Heart right ventricle (tissue), 16 donors: ENCODE results near the gene KCTD2. TPM values are rescaled to one million over a fixed set of nuclear protein-coding genes. Genes with fewer than 3 reads are reported as not detected.

Experiments used
- ATAC-seq, 8 donors: fragments of 200-7000 bp; cut with Tn5 transposase; one replicate each; pipeline ENCODE4 v1.9.1; 2020; ENCODE audit warnings: mild to moderate bottlenecking in 8 of 8, moderate library complexity in 8 of 8, moderate number of reproducible peaks in 1 of 8
- DNase-seq, 2 donors: peaks; one replicate each; pipeline ENCODE4 v3.0.0-alpha.2; 2020
- H3K27ac ChIP-seq, 10 donors: fragments of 200-600 bp; sonication (generic) in 2 of 10; one replicate each; pipeline versions ENCODE4 v1.5.0 to v1.8.0; 2020 to 2022; ENCODE audit warnings: mild to moderate bottlenecking in 3 of 10
- H3K27me3 ChIP-seq, 7 donors: fragments of 200-600 bp; one replicate each; pipeline ENCODE4 v1.8.0; 2021 to 2022; ENCODE audit warnings: mild to moderate bottlenecking in 2 of 7
- H3K36me3 ChIP-seq, 9 donors: fragments of 200-600 bp; sonication (generic) in 1 of 9; one replicate each; pipeline versions ENCODE4 v1.5.0 to v1.8.0; 2020 to 2022; ENCODE audit warnings: mild to moderate bottlenecking in 2 of 9
- H3K4me1 ChIP-seq, 9 donors: fragments of 200-600 bp; sonication (generic) in 1 of 9; one replicate each; pipeline versions ENCODE4 v1.5.0 to v1.8.0; 2020 to 2022; ENCODE audit warnings: mild to moderate bottlenecking in 4 of 9
- H3K4me3 ChIP-seq, 10 donors: fragments of 200-600 bp; sonication (generic) in 2 of 10; one replicate each; pipeline versions ENCODE4 v1.5.0 to v1.8.0; 2020 to 2022; ENCODE audit warnings: mild to moderate bottlenecking in 7 of 10, moderate library complexity in 2 of 10
- H3K9me3 ChIP-seq, 11 donors: fragments of 200-600 bp in 10 of 11; sonication (generic) in 2 of 11; one replicate each; pipeline versions ENCODE4 v1.5.0 to v1.8.0; 2013 to 2022; ENCODE audit warnings: mild to moderate bottlenecking in 2 of 11, control low read depth in 1 of 11, moderate library complexity in 1 of 11
- WGBS, 2 donors: extraction: QIAGEN DNeasy Blood & Tissue Kit; methylation state at CpG; one replicate each; pipeline ENCODE4 v1.1.7; 2013; ENCODE audit warnings: inconsistent platforms in 1 of 2; 5-methylcytosine and 5-hydroxymethylcytosine counted together
- intact Hi-C, 10 donors: fragments of 100-400 bp; cut with DNase I; formaldehyde crosslinking; loops; one replicate each; pipeline versions ENCODE4 v1.11.1 to v1.14.2; 2022
- polyA plus RNA-seq, 2 donors: library from polyadenylated mRNA; stranded (reverse); fragments of 200-250 nt; gene quantifications; one replicate each; pipeline ENCODE4 v1.2.3, GENCODE V29; 2013
- total RNA-seq, 10 donors: library from RNA; stranded (reverse); fragmentation: NEBNext Ultra II Directional in 3 of 10; extraction: Animal tissue kit (Norgen Biotek cat#: 25700) in 3 of 10; gene quantifications; one replicate each; pipeline versions ENCODE4 v1.2.1 to v1.2.4, GENCODE V29; 2021 to 2023
- TF ChIP-seq, protein P1 (sequence below), 9 donors: fragments of 200-600 bp; sonication (generic) in 2 of 9; IDR thresholded peaks; one replicate each; pipeline versions ENCODE4 v1.5.0 to v1.8.0; 2021 to 2022; ENCODE audit warnings: antibody characterized with exemption in 9 of 9, mild to moderate bottlenecking in 5 of 9, moderate library complexity in 1 of 9
- donor health status: Arrhythmogenic right ventricular cardiomyopathy.
- donor health status: ischemic (EF 13 %, LVEDD 7.1; RV severe dilation, severe dysfunction).
- donor health status: healthy with polysubstance abuse.
- donor health status: DM: no; HTN: yes; CAD: no.
- donor health status: DM: no; HTN: no; CAD: no.
- donor health status: ischemic (EF 25% LVEDD 6.9; RV normal size, moderate dysfunction).
- donor health status: ischemic (EF 25% LVEDD 5.7; RV mildly dilated, moderate dysfunction).
- donor health status: healthy.
- donor health status: DM: yes; HTN: yes; CAD: no.
- donor health status: Ischemic cardiomyopathy.
- donor health status: ischemic (EF 35%, LVEDD 5.7; RV mildly dilated, moderate dysfunction).
- donor health status: nonischemic (EF 11% LVEDD 7.7; RV severe dilation, severe dysfunction).
- donor health status: DM: yes; HTN: yes; CAD: no.
- donor health status: PGD.
- donor health status: ischemic (EF 29% LVEDD 5.4; RV normal size, mild dysfunction).
- donor health status: nonischemic (EF 23%, LVEDD 6.1; RV moderate dilation, normal function).

The KCTD2 gene
- total and polyA plus RNA-seq, 12 donors, result 11.8 to 41.1 (median 29.3) TPM

- Histone ChIP-seq H3K27ac (peak overlapping the region in 8 of 10 donors; percentile 34 to 80 (median 62)), H3K4me3 (no peak overlapping the region)
- ATAC-seq, result peak; percentile 84 to 93 (median 89)
Measured at GRCh38 chr17:75096082-75096625, 49.1 kb downstream of the KCTD2 start.

GRCh38 chr17:75097865-75098264 is 50.8 kb downstream of the KCTD2 start:
- 94 to 96% methylated on average over 7 of the region's 7 CpGs for WGBS, 2 donors
- Histone ChIP-seq H3K27me3 (no peaks in the 10 kb centered on the region), H3K36me3 (peaks cover 0 to 54% (median 27%) of the 10 kb centered on the region in 9 donors), H3K4me3 (no peak overlapping the region), H3K27ac (no peak overlapping the region), H3K9me3 (no peaks in the 10 kb centered on the region), H3K4me1 (peaks cover 0 to 30% (median 8%) of the 10 kb centered on the region in 9 donors)
- intact Hi-C loops, result no loop called here
- DNase-seq (no peak), ATAC-seq (no peak)
- TF ChIP-seq, protein P1, sequence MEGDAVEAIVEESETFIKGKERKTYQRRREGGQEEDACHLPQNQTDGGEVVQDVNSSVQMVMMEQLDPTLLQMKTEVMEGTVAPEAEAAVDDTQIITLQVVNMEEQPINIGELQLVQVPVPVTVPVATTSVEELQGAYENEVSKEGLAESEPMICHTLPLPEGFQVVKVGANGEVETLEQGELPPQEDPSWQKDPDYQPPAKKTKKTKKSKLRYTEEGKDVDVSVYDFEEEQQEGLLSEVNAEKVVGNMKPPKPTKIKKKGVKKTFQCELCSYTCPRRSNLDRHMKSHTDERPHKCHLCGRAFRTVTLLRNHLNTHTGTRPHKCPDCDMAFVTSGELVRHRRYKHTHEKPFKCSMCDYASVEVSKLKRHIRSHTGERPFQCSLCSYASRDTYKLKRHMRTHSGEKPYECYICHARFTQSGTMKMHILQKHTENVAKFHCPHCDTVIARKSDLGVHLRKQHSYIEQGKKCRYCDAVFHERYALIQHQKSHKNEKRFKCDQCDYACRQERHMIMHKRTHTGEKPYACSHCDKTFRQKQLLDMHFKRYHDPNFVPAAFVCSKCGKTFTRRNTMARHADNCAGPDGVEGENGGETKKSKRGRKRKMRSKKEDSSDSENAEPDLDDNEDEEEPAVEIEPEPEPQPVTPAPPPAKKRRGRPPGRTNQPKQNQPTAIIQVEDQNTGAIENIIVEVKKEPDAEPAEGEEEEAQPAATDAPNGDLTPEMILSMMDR (IDR thresholded peaks at IDR 0.05), result no peak

More at GRCh38 chr17:75096082-75096625, 49.1 kb downstream of the KCTD2 start:
- TF ChIP-seq, protein P1 (IDR thresholded peaks at IDR 0.05), result no peak
- Histone ChIP-seq H3K4me1 (peaks cover 5 to 30% (median 14%) of the 10 kb centered on the region in 9 donors), H3K27me3 (no peaks in the 10 kb centered on the region), H3K9me3 (no peaks in the 10 kb centered on the region), H3K36me3 (peaks cover 0 to 46% (median 27%) of the 10 kb centered on the region in 9 donors)
- intact Hi-C loops, result no loop called here
- WGBS, 2 donors, result 27 to 29% methylated on average over 14 of the region's 14 CpGs
- DNase-seq, result peak; percentile 65 to 71

DNA sequence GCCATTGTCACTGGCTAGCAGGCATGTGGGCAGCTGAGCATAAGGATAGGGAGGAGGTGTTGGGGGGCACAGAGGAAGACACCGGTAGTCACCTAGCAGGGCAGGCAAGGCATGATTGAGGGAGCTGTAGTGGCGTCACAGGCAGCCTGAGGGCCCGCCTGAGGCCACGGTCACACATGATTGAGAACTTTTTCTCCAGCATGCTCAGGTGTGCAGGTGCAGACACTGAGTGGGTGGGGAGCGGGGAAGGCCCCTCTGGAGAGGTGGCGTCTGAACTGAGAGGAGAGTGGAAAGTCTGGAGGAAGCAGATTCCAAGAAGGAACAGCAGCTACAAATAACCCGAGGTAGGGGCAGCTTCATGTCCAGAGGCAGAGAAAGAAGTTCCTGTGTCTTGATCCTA is 51.8 kb downstream of the KCTD2 start:
- 95 to 98% methylated on average over 7 of the region's 7 CpGs for WGBS, 2 donors
- intact Hi-C loops, result no loop called here
- no peaks in the 10 kb centered on the region for H3K9me3 ChIP-seq

DNA sequence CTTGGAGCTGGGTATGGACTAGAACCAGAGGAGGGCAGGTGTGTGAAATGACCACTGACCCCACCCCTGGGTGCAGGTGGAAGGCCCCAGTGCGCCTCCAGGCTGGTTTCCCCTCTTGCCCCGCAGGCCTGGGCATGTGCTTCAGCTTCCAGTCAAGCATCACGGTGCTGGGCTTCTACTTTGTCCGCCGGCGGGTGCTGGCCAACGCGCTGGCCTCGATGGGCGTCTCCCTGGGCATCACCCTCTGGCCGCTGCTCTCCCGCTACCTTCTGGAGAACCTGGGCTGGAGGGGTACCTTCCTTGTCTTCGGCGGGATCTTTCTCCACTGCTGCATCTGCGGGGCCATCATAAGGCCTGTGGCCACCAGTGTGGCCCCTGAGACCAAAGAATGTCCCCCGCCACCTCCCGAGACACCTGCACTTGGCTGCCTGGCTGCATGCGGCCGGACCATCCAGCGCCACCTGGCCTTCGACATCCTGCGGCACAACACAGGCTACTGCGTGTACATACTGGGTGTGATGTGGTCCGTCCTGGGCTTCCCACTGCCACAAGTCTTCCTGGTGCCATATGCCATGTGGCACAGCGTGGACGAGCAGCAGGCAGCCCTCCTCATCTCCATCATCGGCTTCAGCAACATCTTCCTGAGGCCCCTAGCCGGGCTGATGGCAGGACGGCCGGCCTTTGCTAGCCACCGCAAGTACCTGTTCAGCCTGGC is 53.0 kb downstream of the KCTD2 start:
- Histone ChIP-seq H3K4me1 (peaks cover 0 to 22% (median 9%) of the 10 kb centered on the region in 9 donors), H3K27ac (no peak overlapping the region), H3K9me3 (no peaks in the 10 kb centered on the region), H3K4me3 (no peak overlapping the region), H3K27me3 (no peaks in the 10 kb centered on the region), H3K36me3 (peaks cover 0 to 57% (median 27%) of the 10 kb centered on the region in 9 donors)
- ATAC-seq (no peak), DNase-seq (no peak)
- TF ChIP-seq, protein P1 (IDR thresholded peaks at IDR 0.05), result no peak
- 97% methylated on average over 31 of the region's 31 CpGs for WGBS, 2 donors
- intact Hi-C loops, result loop anchor here in 1 of 10 donors (10.0 kb wide), 1 partner anchor 305 kb away; the partner anchor contains the start of gene GRB2

More for the DNA sequence above, 51.8 kb downstream of the KCTD2 start:
- DNase-seq (no peak), ATAC-seq (no peak)
- Histone ChIP-seq H3K4me3 (no peak overlapping the region), H3K4me1 (peaks cover 0 to 22% (median 9%) of the 10 kb centered on the region in 9 donors), H3K27ac (no peak overlapping the region), H3K27me3 (no peaks in the 10 kb centered on the region), H3K36me3 (peaks cover 0 to 50% (median 27%) of the 10 kb centered on the region in 9 donors)
- TF ChIP-seq, protein P1 (IDR thresholded peaks at IDR 0.05), result no peak
